PC-9 (cell line): ENCODE data around the gene TUBGCP6. TPM values are rescaled to one million over a fixed set of nuclear protein-coding genes. Genes with fewer than 3 reads are reported as not detected.
A peak's percentile ranks its signal among the peaks of the same experiment; 100 is the strongest.

Experiments used
- BruUV-seq: library from RNA; stranded (reverse); fragments of 400-500 nt; replicated peaks from 2 replicates; lab custom pipeline; 2021; lab: Mats Ljungman, UMichigan
- CTCF ChIA-PET: fragments of 300-600 bp; sonication (Branson Sonifier 250); formaldehyde crosslinking; loops from one replicate; lab custom pipeline; 2022; ENCODE audit warnings: antibody characterized with exemption; lab: Charles Lee
- POLR2A ChIA-PET: fragments of 300-600 bp; sonication (Branson Sonifier 250); formaldehyde crosslinking; loops from one replicate; lab custom pipeline; 2022; ENCODE audit warnings: antibody characterized with exemption; ENCODE audit not compliant: unreplicated experiment; lab: Charles Lee
- DNase-seq, 2 experiments: peaks; one replicate each; pipeline versions ENCODE4 v3.0.0 to v3.0.0-alpha.2; 2015 to 2022; ENCODE audit warnings: mixed read lengths in 1 of 2
- H2AFZ ChIP-seq: fragments of 200-600 bp; sonication (generic); 2 replicates; pipeline ENCODE4 v1.8.1; 2017; ENCODE audit warnings: antibody characterized with exemption
- H3F3A ChIP-seq: fragments of 200-600 bp; sonication (generic); 2 replicates; pipeline ENCODE4 v1.8.1; 2017; ENCODE audit warnings: antibody characterized with exemption, mild to moderate bottlenecking, low read depth; ENCODE audit not compliant: insufficient read depth
- H3K27ac ChIP-seq: fragments of 200-600 bp; sonication (generic); 2 replicates; pipeline ENCODE4 v1.6.1; 2016; ENCODE audit warnings: mixed run types
- H3K27me3 ChIP-seq: fragments of 200-600 bp; sonication (generic); 2 replicates; pipeline ENCODE4 v1.6.1; 2016; ENCODE audit warnings: low read depth, mixed run types; ENCODE audit not compliant: insufficient read depth
- H3K36me3 ChIP-seq: fragments of 200-600 bp; sonication (generic); 2 replicates; pipeline ENCODE4 v1.6.1; 2016; ENCODE audit warnings: low read depth, mixed run types
- H3K4me1 ChIP-seq: fragments of 200-600 bp; sonication (generic); replicated peaks from 2 replicates; pipeline ENCODE4 v1.6.1; 2016; ENCODE audit warnings: mixed run types; ENCODE audit not compliant: insufficient read depth
- H3K4me2 ChIP-seq: fragments of 200-600 bp; sonication (generic); 2 replicates; pipeline ENCODE4 v1.6.1; 2017; ENCODE audit warnings: mixed run types
- H3K4me3 ChIP-seq: fragments of 200-600 bp; sonication (generic); 2 replicates; pipeline ENCODE4 v1.6.1; 2016; ENCODE audit warnings: mixed run types
- H3K79me2 ChIP-seq: fragments of 200-600 bp; sonication (generic); 2 replicates; pipeline ENCODE4 v1.6.1; 2017; ENCODE audit warnings: low read depth, mixed run types
- H3K9me2 ChIP-seq: fragments of 200-600 bp; sonication (generic); 2 replicates; pipeline ENCODE4 v1.8.1; 2017; ENCODE audit warnings: mild to moderate bottlenecking; ENCODE audit not compliant: insufficient read depth
- H3K9me3 ChIP-seq: fragments of 200-600 bp; sonication (generic); 2 replicates; pipeline ENCODE4 v1.8.1; 2016; ENCODE audit warnings: low read depth; ENCODE audit not compliant: insufficient read depth
- H4K20me1 ChIP-seq: fragments of 200-600 bp; sonication (generic); 2 replicates; pipeline ENCODE4 v1.8.1; 2017; ENCODE audit not compliant: insufficient read depth
- EZH2 ChIP-seq: fragments of 200-600 bp; sonication (generic); IDR thresholded peaks from 2 replicates; pipeline ENCODE4 v1.8.0; 2017; ENCODE audit warnings: antibody characterized with exemption, low read depth
- intact Hi-C: fragments of 100-400 bp; cut with micrococcal nuclease; formaldehyde crosslinking; loops from one replicate; pipeline ENCODE4 v1.10.0; 2022; ENCODE audit not compliant: unreplicated experiment
- total RNA-seq: library from RNA; stranded (reverse); gene quantifications from 2 replicates; pipeline ENCODE4 v1.2.3, GENCODE V29; 2021
- TF ChIP-seq, protein P1 (sequence below): fragments of 200-600 bp; sonication (generic); conservative IDR thresholded peaks from 2 replicates; pipeline ENCODE4 v1.6.1; 2017; ENCODE audit warnings: mixed run types, antibody characterized with exemption, mild to moderate bottlenecking, moderate library complexity

Gene TUBGCP6
- total RNA-seq, 1 experiment from 2014 or later: 31.3 TPM

DNA sequence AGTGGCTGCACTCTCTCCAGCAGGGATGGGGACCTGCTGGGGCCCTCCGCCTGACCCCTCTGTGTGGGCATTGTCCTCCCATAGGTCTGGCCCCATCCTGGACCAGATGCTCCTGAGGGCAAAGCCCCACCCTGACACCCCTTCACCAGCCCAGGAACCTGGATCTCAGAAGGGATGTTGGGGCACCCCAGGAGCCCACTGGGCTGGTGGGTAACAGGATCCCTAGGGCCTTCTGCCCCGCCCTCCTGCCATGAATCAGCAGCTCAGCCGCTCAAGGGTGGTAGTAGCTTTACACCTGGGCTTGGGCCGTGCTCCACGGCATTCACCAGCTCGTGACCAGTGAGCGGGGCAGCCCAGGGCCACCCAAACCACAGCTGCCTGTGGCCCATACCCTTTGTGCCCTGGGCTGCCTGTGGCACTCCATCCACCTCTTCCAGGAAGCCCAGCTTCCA is 17.7 kb upstream of the TUBGCP6 start:
- CTCF ChIA-PET: interaction anchor here (0.5 to 1.0 kb wide), 3 partner anchors 10 to 494 kb away, joined by 3 to 5 read pairs (median 4); no protein-coding TSS in a partner anchor
- Histone ChIP-seq H3K9me3 (no peaks in the 10 kb centered on the region), H3K4me2 (peak overlapping the region; percentile 92), H3F3A (peaks cover 22% of the 10 kb centered on the region), H3K27me3 (no peaks in the 10 kb centered on the region), H3K79me2 (peaks cover 23% of the 10 kb centered on the region), H3K4me3 (peak overlapping the region; percentile 62; the same call in 1 of the 2 replicates), H3K4me1 (peaks cover 30% of the 10 kb centered on the region), H4K20me1 (no peaks in the 10 kb centered on the region; the same call in none of the 2 replicates), H3K36me3 (no peaks in the 10 kb centered on the region), H2AFZ (no peak overlapping the region), H3K9me2 (no peaks in the 10 kb centered on the region), H3K27ac (peak overlapping the region; percentile 33)
- POLR2A ChIA-PET: interaction anchor here (0.6 kb wide), 2 partner anchors 17 to 52 kb away, joined by 3 read pairs; no protein-coding TSS in a partner anchor
- DNase-seq: peak; percentile 67 to 70
- TF ChIP-seq EZH2: no peak
- TF ChIP-seq, protein P1, sequence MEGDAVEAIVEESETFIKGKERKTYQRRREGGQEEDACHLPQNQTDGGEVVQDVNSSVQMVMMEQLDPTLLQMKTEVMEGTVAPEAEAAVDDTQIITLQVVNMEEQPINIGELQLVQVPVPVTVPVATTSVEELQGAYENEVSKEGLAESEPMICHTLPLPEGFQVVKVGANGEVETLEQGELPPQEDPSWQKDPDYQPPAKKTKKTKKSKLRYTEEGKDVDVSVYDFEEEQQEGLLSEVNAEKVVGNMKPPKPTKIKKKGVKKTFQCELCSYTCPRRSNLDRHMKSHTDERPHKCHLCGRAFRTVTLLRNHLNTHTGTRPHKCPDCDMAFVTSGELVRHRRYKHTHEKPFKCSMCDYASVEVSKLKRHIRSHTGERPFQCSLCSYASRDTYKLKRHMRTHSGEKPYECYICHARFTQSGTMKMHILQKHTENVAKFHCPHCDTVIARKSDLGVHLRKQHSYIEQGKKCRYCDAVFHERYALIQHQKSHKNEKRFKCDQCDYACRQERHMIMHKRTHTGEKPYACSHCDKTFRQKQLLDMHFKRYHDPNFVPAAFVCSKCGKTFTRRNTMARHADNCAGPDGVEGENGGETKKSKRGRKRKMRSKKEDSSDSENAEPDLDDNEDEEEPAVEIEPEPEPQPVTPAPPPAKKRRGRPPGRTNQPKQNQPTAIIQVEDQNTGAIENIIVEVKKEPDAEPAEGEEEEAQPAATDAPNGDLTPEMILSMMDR: no peak
- intact Hi-C loops: no loop called here
- BruUV-seq: no TSS peak

DNA sequence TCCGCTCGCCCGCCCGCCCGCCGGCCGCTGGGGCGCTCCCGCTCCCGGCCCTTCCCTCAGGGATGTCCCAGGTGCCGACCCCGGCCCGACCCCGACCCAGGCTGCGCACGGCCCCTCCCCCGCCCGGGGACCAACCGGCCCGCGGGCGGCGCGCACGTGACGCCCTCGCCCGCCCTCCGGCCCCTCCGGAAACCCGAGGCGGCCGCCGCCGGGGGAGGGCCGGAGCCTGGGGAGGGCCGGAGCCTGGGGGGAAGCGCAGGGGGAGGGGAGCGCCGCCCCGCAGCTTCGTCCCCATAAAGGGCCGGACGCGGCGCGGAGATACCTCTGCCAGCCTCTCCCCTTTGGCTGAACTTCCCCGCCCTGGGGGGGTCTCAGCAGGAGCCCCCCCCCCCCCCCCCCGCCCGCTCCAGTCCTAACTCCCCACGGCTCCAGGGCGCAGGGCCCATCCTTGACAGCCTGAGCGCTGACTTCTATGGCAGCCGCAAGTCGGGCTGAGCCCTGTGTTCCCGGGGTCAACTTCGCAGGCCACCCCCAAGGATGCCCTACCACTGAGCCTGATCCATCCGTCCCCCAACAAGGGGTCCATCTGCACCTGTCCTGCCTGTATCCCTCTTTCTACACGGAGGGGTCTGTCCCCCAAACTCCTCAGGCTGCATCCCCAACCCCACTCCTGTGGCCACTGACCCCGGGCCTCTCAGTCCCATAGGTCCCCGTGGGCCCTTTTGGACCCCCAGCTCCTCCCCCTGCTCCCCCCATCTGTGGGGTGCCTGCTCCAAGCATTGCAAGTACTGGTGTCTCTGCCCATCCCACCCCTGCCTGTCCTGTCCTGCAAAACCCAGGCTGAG is 17.0 kb upstream of the TUBGCP6 start, which contains the start of gene MAPK12:
Gene MAPK12 (minus strand): TSS at position 69 of the 845 bp plus-strand sequence. CDS start 174 bp downstream, outside the sequence.
- H3F3A ChIP-seq: peaks cover 22% of the 10 kb centered on the region
- peaks cover 30% of the 10 kb centered on the region for H3K4me1 ChIP-seq
- ChIA-PET CTCF (interaction anchor here (1.0 kb wide), 2 partner anchors 9 to 40 kb away, joined by 4 to 5 read pairs; no protein-coding TSS in a partner anchor), POLR2A (no interaction called here)
- no peaks in the 10 kb centered on the region for H3K27me3 ChIP-seq
- no peaks in the 10 kb centered on the region for H3K9me2 ChIP-seq
- H2AFZ ChIP-seq: peak within 1 kb of the TSS; percentile 85
- peak within 1 kb of the TSS; percentile 62 for H3K4me3 ChIP-seq
- BruUV-seq: no TSS peak
- DNase-seq: peak in 1 of 2 experiments; percentile 53
- H3K4me2 ChIP-seq: peak within 1 kb of the TSS; percentile 92
- no peaks in the 10 kb centered on the region for H3K9me3 ChIP-seq
- H3K79me2 ChIP-seq: peaks cover 23% of the 10 kb centered on the region
- intact Hi-C loops: no loop called here
- no peaks in the 10 kb centered on the region; the same call in none of the 2 replicates for H4K20me1 ChIP-seq
- no peaks in the 10 kb centered on the region for H3K36me3 ChIP-seq
- H3K27ac ChIP-seq: peak within 1 kb of the TSS; percentile 33
- TF ChIP-seq EZH2: no peak
- TF ChIP-seq, protein P1: no peak

DNA sequence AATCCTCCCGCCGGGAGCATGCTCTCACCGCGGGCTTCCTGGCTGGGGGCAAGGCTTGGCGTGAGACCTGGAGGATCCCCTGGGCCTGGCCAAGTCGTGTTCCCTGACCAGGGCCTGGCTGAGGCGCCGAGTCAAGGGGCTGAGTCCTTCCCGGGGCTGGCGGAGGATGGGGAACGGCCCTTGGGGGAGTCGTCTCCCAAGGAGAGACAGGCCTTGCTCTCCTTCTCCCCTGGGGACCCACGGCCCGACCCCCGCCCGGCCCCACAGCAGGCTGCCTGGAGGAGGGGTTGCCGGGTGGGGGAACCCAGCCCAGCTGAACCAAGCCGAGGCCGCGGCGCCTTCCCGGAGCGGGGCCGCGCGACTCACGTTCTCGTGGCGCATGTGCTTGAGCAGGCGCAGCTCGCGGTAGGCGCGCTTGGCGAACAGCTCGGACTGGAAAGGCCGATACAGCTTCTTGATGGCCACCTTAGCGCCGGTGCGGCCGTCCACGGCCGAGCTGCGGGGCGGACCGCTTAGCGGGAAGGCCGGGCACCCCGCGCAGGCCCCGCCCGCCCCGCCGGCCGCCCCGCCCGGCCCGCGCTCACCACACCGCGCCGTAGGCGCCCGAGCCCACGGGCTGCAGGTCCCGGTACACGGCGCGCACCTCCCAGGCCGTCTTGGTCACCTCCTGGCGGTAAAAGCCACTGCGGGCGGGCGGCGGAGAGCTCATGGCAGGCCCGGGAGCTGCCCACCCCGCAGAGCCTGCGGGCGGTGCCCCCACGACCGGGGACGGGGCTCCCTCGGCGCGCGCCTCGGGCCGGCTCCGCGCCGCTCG is 16.2 kb upstream of the TUBGCP6 start:
- ChIA-PET POLR2A (interaction anchor here (0.7 kb wide), 1 partner anchor 46 kb away, joined by 3 read pairs; the partner anchor contains the start of gene PLXNB2), CTCF (no interaction called here)
- no TSS peak for BruUV-seq
- peaks cover 30% of the 10 kb centered on the region for H3K4me1 ChIP-seq
- DNase-seq: peak in 1 of 2 experiments; percentile 52
- no peaks in the 10 kb centered on the region for H3K27me3 ChIP-seq
- H3K9me2 ChIP-seq: no peaks in the 10 kb centered on the region
- H3K9me3 ChIP-seq: no peaks in the 10 kb centered on the region
- H3K36me3 ChIP-seq: 0 out of 2 replicates have a peak, but pooled peaks cover 3% of the 10 kb centered on the region
- no peak for TF ChIP-seq EZH2
- TF ChIP-seq, protein P1: no peak
- H3K79me2 ChIP-seq: peaks cover 23% of the 10 kb centered on the region
- no peak overlapping the region for H3K27ac ChIP-seq
- H3K4me3 ChIP-seq: peak overlapping the region; percentile 62
- peak overlapping the region; percentile 92 for H3K4me2 ChIP-seq
- peaks cover 3% of the 10 kb centered on the region for H4K20me1 ChIP-seq
- H2AFZ ChIP-seq: peak overlapping the region; percentile 85
- H3F3A ChIP-seq: peaks cover 22% of the 10 kb centered on the region
- intact Hi-C loops: no loop called here
